ENCODE data around the gene CENPT. TPM values are rescaled to one million over a fixed set of nuclear protein-coding genes. Genes with fewer than 3 reads are reported as not detected.

CENPT gene
- total and polyA plus RNA-seq, 2 of the 8 experiments (the other 6 are each of a cell fraction or from before 2014, with no cell fraction given) = 42.4 to 53.4 TPM

DNA sequence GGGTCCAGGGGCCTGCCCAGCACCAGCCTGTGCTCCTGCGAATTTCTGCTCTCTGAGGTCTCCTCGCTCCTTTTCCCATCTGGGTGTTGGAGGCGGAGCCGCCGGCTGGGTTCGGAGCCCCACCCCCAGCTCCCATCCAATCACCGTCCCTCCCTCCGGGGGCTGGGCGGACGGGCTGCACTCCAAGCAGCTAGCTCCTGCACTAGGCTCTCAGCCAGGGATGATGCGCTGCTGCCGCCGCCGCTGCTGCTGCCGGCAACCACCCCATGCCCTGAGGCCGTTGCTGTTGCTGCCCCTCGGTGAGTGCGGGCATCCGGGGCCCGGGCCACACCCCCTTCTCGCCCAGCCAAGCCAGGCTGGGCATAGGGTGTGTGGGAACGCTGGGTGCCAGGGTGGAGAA, 37.2 kb upstream of the CENPT start, which contains the start of gene NRN1L (continued):
- TF ChIP-seq TEAD4 (IDR thresholded peaks at IDR 0.05; ENCODE audit: low read depth, low read length) = no peak
- no peak for TF ChIP-seq SAP30 (IDR thresholded peaks at IDR 0.05; ENCODE audit: insufficient read depth, insufficient replicate concordance, low read length)
- no peak for TF ChIP-seq EGR1 (IDR thresholded peaks at IDR 0.05; ENCODE audit: borderline replicate concordance, low read depth, low read length)
- peak; percentile 87 for TF ChIP-seq TAF1 (IDR thresholded peaks at IDR 0.05; ENCODE audit: low read depth, low read length)
